ENCODE results near the gene EFHC2.
"Not testable (repeated sequence)": the region's sequence is repeated elsewhere in the genome, so short reads cannot be mapped to it uniquely, and the experiment has no call there.

The EFHC2 gene

DNA sequence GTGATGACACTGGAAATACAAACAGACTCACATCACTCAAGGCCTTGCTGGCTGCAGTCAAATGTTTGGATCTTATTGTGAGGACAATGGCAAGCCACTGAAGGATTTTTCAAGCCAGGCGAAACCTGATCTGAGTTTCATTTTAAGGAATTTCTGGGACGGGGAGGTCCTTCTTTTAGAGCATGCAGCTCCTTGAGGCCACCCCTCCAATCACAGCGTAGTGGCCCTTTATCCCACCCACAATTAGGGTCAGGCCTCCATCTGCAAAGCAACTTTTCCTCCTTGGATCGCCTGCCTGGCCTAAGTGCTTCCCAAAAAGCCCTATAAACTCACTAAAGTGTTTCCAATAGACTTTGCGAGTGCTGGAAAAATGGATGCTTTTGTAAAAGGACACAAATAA lies 115.5 kb downstream of the EFHC2 start:
- no peak for FAIRE-seq

DNA sequence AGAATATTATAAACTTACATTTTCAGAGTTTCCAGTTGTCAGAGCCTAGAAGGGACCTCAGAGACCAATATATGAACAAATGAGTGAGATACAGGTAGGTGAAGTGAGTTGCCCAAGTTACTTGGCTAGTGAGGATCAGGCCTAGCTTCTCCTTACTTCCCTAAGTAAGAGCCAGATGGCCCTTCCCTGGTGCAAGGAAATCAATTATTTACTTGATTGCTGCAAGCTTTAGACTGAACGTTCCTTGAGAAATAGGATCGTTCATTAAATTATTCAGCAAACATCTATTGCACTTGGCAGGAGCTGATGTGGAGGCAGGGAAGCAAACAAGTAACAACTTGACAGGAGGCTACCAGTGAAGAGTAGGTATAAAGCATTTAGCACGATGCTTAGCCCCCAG lies 117.8 kb downstream of the EFHC2 start:
- FAIRE-seq = no peak

DNA sequence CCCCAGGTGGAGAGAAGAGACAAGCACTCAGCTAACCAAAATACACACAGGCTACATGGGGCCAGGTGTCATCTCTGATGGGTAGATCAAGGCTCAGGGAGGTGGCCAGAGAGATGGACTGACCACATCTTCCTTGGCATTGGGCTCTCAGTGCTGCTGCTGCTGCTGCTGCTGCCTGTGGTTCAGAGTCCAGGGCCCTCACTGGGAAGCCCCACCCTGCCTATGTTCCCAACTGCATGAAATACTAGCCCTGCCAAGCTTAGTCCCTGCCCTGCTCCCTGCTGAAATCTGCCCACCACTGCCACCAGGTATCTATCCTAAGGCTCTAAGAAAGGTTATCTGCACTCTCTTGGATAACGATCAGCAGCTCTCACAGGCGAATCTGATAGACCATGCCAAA lies 118.7 kb downstream of the EFHC2 start:
- FAIRE-seq = no peak

DNA sequence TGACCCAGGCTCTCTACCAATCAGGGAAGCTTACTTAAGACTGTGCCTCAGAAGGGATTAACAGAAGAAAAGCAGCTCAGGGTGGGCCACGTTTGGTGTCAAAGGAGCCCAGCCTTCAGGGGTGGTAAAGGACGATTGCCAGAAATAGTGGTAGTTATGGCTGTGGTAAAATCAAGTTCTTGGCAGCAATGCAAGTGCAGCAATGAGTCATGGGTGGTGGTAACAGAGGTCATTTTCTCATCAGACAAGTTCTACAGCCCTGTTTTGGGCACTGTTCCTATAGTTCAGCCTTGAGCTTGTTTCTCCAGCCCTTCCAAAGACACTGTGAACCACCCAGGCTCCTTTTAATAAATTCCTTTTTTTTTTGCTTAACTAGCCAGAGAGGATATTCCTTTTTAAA lies 120.3 kb downstream of the EFHC2 start:
- no peak for FAIRE-seq

DNA sequence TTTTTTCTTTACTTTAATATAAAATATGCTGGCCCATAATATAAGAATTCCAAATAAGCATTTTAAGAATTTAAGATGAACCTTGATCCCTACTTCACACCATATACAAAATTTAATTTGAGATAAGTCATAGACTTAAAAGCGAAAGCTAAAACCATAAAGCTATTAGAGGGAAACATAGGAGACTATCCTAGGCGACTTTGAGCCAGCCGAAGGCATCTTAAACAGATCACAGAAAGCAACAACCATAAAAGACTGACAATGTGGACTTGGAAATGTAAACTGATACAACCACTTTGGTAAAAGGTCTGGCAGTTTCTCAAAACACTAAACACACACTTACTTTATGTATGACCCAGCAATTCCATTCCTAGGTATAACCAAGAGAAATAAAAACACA lies 125.0 kb downstream of the EFHC2 start:
- FAIRE-seq = no peak

DNA sequence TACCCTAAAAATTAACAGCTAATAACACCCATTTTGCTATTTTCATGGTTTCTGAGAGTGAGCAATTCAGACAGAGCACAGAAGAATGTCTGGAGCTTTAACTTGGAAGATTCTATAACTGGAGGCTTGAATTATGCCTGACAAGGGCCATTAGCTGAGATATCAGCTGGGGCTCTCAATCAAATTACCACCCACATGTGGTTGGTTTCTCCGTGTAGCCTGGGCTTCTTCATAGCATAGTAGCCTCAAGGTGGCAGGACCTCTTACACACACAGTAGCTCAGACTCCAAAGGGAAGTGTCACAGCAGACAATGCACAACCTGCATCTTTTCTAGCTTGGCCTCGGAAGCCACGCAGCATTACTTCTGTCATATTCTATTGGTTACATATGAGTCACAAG lies 127.3 kb downstream of the EFHC2 start:
- FAIRE-seq = no peak

DNA sequence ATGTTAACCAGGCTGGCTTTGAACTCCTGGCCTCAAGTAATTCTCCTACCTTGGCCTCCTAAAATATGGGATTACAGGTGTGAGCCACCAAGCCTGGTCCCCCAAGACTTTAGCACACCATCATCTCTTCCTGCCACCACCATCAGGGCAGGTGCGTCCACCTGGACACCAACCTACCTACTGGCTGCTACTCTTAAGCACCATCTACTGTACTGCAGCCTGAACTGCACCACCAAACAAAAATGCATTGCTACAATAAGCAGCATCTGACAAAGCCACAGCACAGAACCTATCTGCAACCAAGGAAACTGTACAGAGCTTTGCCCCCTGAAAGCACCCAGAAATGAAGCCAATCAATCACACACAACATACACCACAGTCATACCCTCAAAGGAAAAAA lies 139.7 kb downstream of the EFHC2 start:
- FAIRE-seq = no peak

DNA sequence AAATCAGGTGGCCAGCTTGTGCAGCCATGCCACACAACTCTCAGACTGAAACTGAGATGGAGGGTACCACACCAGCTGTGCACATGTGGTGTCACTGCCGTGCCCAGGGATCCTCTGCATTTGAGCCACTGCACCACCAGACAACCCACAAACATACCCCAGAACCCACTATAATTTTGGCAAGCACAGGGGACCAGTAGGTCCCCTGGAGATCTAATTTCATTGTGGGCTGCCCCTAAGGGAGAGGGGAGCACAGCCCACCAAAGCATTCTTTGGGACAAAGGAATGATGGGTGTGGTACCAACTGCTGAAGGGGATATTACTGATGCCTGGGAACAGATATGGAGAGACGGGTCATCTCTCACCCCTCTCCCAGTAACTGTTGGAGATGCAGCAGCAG lies 140.9 kb downstream of the EFHC2 start:
- FAIRE-seq = no peak

DNA sequence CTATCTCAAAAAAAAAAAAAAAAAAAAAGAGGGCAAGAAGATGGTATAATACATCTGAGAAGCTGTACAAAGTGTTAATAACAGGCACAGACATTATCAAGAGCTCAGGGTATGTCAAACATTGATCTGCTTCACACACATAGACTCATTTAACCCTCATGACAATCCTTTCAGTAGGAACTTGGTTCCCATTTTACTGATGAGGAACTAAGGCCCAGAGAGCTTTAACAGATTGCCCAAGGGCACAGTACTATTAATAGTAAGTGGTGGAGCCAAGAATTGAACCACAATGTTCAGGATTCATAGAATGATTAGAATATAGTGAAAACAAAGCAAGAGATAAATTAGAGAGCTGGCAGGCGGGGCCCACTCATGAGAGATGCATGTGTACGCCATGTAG lies 154.4 kb downstream of the EFHC2 start:
- FAIRE-seq = no peak

DNA sequence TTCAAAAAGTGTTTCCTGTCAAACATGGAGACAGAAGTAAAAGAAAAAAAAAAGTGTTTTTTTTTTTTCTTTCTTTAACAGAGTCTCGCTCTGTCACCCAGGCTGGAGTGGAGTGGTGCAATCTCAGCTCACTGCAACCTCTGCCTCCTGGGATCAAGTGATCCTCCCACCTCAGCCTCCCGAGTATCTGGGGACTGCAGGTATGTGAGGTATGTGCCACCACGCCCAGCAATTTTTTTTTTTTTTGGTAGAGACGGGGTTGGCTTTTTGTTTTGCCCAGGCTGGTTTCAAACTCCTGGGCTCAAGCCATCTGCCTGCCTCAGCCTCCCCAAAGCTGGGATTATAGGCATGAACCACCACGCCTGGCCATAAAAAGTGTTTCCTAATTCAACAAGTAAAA lies 155.6 kb downstream of the EFHC2 start:
- not testable (repeated sequence) for FAIRE-seq

DNA sequence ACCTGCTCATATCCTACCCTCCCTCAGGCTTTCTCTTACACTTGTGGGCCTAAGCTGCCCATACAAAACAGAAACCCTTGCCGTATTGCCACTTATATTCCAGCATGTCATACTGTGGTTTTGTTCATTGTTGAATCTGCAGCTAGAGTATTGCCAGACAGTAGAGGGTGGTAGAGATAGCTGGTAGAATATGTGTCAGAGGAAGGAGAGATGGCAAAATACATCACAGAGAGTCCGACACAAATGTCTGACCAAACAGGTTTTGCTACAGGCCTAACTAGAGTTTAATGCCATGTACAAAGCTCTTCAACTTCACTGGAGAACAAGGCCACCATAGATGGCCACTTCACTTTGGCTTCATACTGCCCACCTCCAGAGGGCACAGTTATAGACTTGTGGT lies 160.1 kb downstream of the EFHC2 start:
- no peak for FAIRE-seq

DNA sequence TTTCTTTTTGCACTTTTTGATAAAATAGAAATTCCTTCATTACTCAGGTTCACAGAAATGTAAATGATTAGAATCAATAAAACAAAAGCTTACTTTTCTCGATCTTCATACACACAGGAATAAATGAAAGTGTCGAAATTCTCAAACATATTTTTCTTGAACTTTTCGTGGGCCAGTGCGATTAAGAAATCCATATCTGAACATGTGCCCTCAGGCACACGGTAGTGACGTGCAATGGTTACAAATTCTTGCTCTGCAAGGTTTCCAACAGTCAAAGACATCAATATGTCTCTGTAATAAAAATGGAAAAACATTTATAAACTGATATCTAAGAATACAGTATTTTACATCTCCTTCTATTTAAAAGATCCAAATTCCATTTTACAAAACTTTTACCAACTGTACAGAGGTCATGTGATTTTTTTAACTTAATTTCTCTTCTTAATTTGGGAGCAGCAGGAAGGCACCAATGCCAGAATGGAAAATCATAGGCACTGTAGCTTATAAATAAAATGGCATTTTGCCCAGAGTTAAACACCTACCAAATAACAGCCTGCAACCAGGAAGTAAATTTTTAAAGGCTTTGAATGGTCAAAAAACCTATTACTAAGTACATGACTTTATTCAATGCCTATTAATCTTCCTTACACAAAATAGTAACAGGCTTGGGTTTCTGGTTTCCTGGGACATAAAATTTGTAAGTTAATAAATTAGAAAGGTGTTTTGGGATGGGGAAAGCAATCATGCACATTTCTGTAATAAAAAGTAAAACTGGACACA lies 165.0 kb downstream of the EFHC2 start:
- no peak for FAIRE-seq

DNA sequence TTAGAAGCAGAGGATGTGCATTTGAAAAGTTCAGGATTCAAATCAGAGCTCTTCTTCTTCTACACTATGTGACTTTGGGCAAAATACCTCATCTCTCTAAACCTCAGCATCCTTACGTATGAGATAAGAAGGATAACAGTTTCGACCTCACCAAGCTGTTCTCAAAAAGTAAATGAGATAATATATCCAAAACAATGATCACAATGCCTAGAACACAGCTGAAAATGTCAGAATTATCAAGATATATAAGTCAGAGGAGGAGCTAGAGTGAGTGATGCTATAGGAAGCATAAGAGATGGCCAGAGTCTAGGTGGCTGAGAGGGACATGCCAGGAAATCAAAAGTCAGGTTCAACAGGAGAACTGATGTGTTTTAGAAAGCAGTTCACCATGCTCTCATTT lies 168.0 kb downstream of the EFHC2 start:
- FAIRE-seq = no peak

DNA sequence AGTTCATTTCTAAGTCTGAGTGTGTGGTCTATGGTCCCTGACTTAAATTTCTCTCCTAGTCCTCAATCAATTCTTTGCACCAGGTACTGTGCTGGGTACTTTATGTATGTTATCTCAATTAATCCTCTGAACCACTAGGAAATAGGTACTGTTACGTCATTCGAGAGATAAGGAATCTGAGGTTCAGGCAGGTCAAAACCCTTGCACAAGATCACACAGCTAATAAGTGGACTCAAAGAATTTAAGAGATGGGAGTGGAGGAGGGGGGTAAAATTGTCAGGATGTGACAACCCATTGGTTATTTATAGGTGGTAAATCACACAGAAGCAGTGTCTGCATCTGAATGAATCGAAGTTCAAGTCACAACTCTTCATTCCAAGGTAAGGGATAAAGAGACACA lies 169.4 kb downstream of the EFHC2 start:
- no peak for FAIRE-seq

DNA sequence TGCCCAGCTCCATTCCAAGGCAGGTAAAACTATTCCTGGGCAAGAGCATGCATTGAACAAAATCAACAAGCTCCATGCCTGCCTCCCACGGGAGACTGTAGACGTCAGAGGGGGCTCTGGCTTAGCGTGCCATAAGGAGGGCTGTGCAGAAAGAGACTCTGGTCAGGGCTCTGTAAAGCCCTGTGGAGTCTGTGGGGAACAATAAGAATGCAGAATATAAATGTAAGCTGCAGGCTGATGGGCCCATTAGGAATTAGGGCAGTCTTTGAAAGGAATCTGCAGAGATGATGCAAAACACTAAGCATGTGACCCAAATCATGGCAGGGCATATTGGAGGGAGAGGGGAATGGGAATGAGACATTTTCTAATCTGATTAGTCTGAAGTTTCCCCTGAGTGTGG lies 170.3 kb downstream of the EFHC2 start:
- no peak for FAIRE-seq

DNA sequence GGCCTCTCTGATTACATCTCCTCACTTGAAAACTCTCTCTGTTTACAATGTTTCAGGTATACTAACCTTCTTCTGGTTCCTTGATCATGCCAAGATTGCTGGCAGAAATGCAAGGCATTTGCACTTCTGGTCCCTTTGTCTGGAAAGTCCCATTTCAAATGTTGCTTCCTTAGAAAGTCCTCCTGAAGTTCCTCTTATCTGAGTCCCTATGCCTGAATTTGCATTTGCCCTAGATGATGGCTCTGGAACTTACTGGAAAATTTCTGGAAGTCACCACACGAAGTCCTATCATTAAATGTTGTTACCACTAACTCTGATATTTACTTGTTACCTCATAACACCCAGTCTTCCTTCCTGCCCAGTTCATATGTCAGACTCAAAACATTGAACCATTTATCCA lies 176.4 kb downstream of the EFHC2 start:
- no peak for FAIRE-seq

DNA sequence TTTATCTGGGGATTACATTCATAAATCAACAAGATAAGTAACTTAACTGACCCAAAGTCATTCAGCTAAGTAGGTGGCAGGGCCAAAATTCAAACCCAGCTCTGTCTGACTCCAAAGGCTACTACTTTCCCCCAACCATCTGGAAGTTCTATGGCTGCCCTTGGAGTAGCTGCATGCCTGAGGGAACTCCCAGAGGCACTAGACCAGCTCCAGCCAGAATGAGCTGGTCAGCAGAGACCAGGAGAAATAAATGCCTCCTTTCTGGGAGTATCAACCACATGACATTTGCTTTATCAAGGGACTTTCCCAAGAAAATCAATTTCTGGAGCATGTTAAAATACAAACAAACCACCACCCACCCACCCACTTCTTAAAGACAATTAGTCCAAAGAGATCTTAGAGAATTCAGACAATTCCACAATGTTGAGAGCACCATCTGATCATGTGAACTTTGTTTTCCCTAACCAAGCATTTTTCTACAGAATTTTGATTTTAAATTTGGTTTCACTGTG lies 180.5 kb downstream of the EFHC2 start:
- no peak for FAIRE-seq

DNA sequence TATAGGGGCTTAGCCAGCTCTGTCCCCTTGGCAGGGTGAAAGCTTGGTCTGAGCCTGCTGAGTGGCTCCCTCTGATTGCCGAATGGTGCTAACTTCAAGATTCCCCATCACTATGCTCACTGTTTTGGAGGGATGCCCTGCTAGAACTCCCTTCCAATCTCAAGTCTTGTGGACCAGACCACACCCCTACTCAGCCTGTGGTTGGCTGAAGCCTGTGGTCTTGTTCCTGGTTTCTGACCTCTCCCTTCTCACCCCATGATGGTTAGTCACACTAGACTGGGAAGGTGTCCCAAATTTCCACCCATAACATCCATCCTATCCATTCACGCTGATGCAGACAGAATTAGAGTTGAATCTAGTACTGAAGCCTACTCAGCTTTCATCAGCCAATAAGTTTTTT lies 185.6 kb downstream of the EFHC2 start:
- no peak for FAIRE-seq

DNA sequence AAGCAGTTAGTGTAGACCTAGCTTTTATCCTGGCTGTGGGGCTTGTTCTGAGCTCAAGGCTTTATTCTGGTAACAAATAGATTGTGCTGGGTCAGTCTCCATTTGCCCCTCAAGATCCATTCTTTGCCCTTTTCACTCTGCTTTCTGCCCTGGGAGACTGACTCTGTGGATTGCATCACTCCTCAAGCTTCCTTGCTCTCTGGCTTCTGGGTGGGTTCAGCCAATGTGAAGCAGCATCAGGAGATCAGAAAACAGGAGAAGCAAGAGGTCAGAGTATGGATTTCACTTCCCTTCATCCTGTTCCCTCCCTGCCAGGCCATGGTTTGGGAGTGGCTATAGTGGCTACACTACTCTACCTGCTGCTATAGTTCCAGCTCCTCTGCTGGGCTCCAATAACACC lies 186.2 kb downstream of the EFHC2 start:
- FAIRE-seq = no peak

DNA sequence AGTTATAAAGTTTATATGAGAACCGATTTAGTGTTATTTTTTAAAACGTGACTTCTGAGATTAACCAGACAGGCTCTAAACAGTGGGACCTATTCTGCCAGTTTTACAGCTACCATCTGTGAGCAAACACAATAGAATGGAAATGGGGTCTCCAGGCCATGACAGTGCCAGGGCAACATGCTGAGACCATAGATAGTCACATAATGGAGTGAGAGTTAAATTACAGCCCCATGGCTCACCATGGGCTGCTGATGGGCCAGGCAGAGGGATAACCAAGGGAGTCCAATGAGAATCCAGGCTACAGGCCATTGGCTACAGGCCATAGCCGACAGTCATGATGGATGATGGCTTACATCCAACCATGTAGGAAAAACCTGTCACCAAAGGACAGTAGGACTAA lies 186.7 kb downstream of the EFHC2 start:
- FAIRE-seq = no peak

DNA sequence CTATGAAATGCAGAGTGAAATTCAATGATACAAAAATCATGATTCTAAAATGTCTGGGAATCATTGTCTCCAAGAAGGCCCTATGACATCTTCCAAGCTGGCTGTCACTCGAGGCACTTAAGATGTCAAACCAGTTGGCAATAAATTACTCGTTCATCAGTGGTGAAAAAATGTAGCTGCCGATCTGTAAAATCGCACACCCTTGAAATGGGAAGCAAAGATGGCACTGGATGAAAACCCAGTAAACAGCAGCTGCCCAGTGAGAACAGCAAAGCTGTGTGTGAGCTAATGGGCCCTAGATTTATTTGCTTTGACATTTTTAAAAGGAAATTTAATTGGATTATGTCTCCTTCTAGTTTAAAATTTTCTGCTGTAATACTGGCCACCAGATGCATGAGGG lies 188.3 kb downstream of the EFHC2 start:
- FAIRE-seq = no peak

DNA sequence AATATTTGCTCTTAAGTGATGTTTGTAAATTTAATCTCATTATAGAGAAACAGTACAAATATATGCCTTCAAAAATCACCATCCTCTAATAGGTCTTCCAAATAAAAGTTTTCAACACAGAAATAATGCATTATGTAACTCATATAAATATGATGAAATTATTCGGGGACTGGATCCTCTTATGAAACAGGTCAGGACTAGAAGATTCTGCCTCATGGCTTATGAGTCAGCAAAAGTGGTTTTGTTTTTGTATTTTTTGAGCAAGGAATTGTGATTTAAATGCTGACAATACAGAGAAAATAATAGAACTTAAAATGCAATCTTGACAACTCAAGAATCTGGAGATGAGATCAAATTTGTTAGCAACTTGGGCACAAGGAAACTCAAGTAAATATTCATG lies 190.6 kb downstream of the EFHC2 start:
- no peak for FAIRE-seq

DNA sequence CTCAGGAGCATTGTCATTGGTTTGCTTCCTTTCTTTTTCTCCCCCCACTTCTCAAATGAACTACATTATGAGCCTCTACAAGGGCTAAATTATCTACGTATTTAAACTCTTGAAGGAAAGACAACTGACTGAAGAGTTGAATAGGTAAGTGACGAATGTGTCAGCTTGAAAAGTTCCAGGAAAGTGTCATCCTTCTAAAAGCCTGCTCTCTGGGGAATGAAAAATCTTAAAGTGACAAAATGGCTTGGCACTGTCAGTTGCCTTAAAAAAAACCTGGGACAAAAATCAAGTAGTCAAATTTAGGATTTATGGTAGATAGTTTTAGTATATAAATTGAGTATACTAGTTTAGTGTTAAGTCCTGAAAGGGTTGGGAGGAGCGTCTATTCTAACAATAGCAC lies 196.3 kb downstream of the EFHC2 start:
- no peak for FAIRE-seq

DNA sequence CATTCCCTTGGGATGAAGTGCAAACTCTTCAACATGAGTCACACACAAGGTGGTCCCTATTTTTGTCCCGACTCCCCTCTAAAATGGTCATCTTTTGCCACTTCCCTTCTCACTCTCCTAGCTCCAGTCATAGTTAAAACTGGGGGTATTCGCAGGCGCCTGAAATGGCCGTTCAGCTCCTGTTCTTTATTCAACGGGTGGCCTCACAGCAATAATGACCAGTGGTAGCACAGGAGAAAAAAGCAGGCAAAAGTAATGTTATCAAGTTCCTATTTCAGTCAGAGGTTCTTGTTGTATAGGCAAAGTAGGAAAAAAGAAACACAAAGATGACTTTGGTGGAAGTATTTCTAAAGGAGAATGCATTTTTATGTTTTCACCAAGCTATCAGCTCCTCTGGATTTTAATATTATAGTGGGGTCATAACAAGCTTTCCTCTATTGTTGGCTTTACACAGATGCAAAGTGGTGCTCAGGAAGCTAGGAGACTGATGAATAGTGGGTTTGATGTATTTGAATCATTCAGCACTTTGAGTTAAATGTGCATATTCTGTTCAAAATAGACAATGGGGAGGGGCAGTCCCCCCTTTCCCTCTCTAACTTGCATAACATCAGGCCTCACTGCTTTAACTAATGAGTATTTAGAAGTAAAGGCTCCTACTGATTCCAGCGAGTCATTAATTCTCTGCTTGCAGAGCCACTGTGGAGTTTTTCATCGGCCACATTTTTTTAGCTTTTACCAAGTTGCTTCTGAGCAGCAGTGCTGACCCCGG lies 199.1 kb downstream of the EFHC2 start:
- no peak for FAIRE-seq
